ENCODE data around the gene SMOC2. TPM values are rescaled to one million over a fixed set of nuclear protein-coding genes. Genes with fewer than 3 reads are reported as not detected.
"Not testable (repeated sequence)": the region's sequence is repeated elsewhere in the genome, so short reads cannot be mapped to it uniquely, and the experiment has no call there.

SMOC2 gene
- total RNA-seq, 2 donors from 2014 or later: 25.6 to 29.6 TPM

DNA sequence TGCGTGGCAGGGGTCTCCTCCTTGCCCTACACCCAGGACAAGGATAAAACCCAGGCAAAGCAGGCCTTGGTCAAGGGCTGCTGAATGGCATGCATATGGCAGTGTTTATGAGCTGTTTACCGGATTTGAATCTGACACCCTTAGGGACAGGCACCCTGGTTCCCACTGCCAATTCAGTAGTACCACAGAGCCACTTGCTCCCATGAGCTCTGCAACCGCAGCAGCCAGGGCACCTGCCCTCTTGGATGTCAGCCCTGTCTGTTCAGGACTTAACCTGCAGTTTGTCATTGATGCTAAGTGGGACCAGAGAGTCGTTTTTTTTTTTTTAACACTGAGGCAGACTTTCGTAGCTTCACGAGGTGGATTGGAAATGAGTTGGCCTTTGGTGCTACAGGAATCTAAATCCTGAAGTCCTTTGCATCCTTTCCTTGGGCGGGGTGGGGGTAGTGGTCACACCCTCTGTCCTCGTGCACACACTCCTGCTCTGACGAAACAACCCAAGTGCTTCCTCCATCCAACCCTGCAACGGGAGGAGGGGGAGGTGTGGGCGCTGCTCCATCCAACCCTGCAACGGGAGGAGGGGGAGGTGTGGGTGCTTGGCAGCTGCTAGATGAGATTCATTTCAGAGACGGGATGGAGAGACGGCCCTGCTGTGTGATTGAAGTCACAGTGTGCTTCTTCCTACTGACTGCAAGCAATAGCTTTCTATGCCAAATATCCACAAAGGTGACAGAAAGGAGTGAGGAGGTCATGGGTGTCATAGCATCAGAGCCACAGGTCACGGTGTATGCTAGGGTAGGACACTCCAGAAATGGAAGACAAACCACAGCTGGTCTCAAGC, 166.5 kb downstream of the SMOC2 start:
- no peaks in the 10 kb centered on the region for H3K36me3 ChIP-seq
- no peaks in the 10 kb centered on the region for H3K9me3 ChIP-seq
- H3K27me3 ChIP-seq: no peaks in the 10 kb centered on the region
- H3K4me1 ChIP-seq: no peaks in the 10 kb centered on the region
- intact Hi-C loops (cut with DNase I): no loop called here
- no peak overlapping the region for H3K9ac ChIP-seq (ENCODE audit: low read depth in 2 of 2, low read length in 2 of 2)
- TF ChIP-seq, protein P1, sequence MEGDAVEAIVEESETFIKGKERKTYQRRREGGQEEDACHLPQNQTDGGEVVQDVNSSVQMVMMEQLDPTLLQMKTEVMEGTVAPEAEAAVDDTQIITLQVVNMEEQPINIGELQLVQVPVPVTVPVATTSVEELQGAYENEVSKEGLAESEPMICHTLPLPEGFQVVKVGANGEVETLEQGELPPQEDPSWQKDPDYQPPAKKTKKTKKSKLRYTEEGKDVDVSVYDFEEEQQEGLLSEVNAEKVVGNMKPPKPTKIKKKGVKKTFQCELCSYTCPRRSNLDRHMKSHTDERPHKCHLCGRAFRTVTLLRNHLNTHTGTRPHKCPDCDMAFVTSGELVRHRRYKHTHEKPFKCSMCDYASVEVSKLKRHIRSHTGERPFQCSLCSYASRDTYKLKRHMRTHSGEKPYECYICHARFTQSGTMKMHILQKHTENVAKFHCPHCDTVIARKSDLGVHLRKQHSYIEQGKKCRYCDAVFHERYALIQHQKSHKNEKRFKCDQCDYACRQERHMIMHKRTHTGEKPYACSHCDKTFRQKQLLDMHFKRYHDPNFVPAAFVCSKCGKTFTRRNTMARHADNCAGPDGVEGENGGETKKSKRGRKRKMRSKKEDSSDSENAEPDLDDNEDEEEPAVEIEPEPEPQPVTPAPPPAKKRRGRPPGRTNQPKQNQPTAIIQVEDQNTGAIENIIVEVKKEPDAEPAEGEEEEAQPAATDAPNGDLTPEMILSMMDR (IDR thresholded peaks at IDR 0.05): no peak
- no peak overlapping the region for H3K27ac ChIP-seq
- DNase-seq: no peak
- no peak overlapping the region for H3K4me3 ChIP-seq

DNA sequence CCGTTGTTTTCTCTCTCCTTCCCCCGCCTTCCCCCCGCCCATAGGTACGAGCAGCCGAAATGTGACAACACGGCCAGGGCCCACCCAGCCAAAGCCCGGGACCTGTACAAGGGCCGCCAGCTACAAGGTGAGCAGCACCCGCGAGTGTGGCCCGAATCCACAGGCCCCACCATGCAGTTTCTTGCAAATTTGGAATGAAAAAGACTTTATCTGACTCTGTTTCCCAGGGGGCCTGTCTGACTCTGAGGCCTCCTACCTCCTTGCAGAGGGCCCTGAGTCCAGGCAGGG, 167.1 kb downstream of the SMOC2 start:
- no peaks in the 10 kb centered on the region for H3K27me3 ChIP-seq
- no peak for DNase-seq
- H3K4me3 ChIP-seq: no peak overlapping the region
- no peaks in the 10 kb centered on the region for H3K9me3 ChIP-seq
- no peaks in the 10 kb centered on the region for H3K36me3 ChIP-seq
- H3K4me1 ChIP-seq: no peaks in the 10 kb centered on the region
- intact Hi-C loops (cut with DNase I): no loop called here
- TF ChIP-seq, protein P1 (IDR thresholded peaks at IDR 0.05): no peak
- H3K9ac ChIP-seq (ENCODE audit: low read depth in 2 of 2, low read length in 2 of 2): no peak overlapping the region
- no peak overlapping the region for H3K27ac ChIP-seq

DNA sequence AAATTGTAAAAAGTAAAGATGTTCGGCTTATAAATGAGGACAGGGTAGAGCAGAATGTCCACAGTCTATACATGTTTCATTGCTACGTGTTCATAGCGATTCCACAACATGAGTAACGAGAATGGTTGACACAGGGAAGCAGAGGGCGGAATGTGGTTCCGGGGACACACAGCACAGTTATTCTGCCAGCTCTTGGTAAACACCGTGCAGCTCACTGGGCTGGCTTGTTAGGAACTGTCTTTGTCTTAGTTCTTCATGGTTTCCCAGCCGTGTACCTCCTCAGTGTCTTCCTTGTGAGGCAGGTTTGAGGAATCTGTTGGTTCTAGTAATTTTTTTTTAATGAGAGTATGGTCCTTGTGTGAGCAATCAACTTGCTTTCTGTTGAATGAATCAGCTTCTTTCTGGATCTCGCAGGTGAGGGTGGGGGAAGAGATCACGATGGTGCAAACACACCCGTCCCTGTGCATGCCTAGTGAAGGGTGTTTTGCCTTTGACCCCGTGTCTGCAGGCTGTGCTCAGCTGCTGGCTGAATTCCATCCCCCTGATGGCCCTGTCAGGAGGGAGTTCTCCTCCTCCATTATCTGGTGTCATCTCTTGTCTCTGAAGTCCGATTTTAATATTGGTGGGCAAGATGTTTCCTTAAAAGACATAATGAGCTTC, 168.2 kb downstream of the SMOC2 start:
- DNase-seq: no peak
- no peak overlapping the region for H3K27ac ChIP-seq

DNA sequence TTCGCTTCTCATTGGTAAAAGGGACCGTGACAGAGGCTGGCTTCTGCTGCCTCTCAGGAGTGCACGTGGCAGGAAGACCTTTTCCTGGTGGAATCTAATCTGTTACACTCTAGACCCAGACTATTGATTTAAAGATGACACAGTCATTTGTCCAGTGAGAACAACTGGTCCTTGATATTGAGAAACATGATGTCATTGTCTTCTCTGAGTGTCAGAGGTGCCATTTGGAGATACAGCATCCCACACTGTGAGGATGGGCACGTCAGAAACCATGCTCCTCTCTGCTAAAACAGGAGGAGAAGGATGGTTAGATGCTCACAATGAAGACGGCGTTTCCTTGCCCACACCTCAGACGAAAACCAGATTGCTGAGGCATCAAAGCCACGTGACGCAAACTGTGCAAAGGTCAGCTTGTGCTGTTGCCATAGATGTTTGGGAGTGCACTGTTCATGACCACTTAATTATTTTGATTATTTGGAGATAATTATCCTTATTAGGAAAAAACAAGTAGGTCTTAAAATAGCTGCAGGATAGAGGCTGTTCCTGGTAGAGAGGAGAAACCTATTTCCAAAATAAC, 169.0 kb downstream of the SMOC2 start:
- Histone ChIP-seq H3K27me3 (no peaks in the 10 kb centered on the region), H3K9me3 (no peaks in the 10 kb centered on the region), H3K36me3 (no peaks in the 10 kb centered on the region), H3K4me3 (no peak overlapping the region), H3K27ac (no peak overlapping the region), H3K9ac (ENCODE audit: low read depth in 2 of 2, low read length in 2 of 2) (no peak overlapping the region), H3K4me1 (no peaks in the 10 kb centered on the region)
- intact Hi-C loops (cut with DNase I): loop anchor here (10.0 kb wide), 1 partner anchor 275 kb away; no protein-coding TSS in a partner anchor
- DNase-seq: no peak
- TF ChIP-seq, protein P1 (IDR thresholded peaks at IDR 0.05): no peak

More for the DNA sequence above, 168.2 kb downstream of the SMOC2 start:
- H3K9me3 ChIP-seq: no peaks in the 10 kb centered on the region
- no peaks in the 10 kb centered on the region for H3K4me1 ChIP-seq
- intact Hi-C loops (cut with DNase I): no loop called here
- no peak overlapping the region for H3K9ac ChIP-seq (ENCODE audit: low read depth in 2 of 2, low read length in 2 of 2)
- H3K4me3 ChIP-seq: no peak overlapping the region
- TF ChIP-seq, protein P1 (IDR thresholded peaks at IDR 0.05): no peak
- H3K36me3 ChIP-seq: no peaks in the 10 kb centered on the region
- no peaks in the 10 kb centered on the region for H3K27me3 ChIP-seq

DNA sequence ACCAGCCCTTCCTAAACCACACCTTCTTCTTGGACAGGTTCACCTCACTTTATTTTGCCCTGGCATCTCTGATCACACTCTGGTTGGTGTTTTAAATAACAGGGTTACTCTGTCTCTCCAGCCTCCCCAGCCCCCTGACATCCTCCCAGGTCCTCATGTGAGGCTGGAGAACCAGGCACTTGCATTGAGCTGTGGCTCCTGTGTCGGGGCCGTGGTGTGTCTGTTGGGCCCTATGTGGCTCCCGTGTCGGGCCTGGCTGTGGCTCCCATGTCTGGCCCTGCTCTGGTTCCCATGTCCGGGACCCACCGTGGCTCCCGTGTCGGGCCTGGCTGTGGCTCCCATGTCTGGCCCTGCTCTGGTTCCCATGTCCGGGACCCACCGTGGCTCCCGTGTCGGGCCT, 170.0 kb downstream of the SMOC2 start:
- not testable (repeated sequence) for H3K27me3 ChIP-seq; H3K4me3 ChIP-seq; H3K9ac ChIP-seq (ENCODE audit: low read depth in 2 of 2, low read length in 2 of 2); H3K27ac ChIP-seq; H3K4me1 ChIP-seq; H3K36me3 ChIP-seq; DNase-seq; H3K9me3 ChIP-seq
- intact Hi-C loops (cut with DNase I): loop anchor here (10.0 kb wide), 1 partner anchor 274 kb away; no protein-coding TSS in a partner anchor
